Parathyroid adenoma (tissue), 2 donors: ENCODE results near the gene NPAS2.
A peak's percentile ranks its signal among the peaks of the same experiment; 100 is the strongest.

Source experiments
- H2AFZ ChIP-seq: fragments of 300-600 bp; sonication (generic); one replicate; pipeline ENCODE4 v1.7.0; 2017; ENCODE audit warnings: antibody characterized with exemption, mild to moderate bottlenecking
- H3K27ac ChIP-seq: fragments of 300-600 bp; sonication (generic); one replicate; pipeline ENCODE4 v1.7.0; 2017
- H3K27me3 ChIP-seq: fragments of 300-600 bp; sonication (generic); one replicate; pipeline ENCODE4 v1.7.0; 2017; ENCODE audit warnings: low read length; ENCODE audit not compliant: control insufficient read depth, insufficient read depth
- H3K36me3 ChIP-seq: fragments of 300-600 bp; sonication (generic); one replicate; pipeline ENCODE4 v1.7.0; 2017; ENCODE audit warnings: low read length; ENCODE audit not compliant: control insufficient read depth, insufficient read depth
- H3K4me1 ChIP-seq: fragments of 300-600 bp; sonication (generic); one replicate; pipeline ENCODE4 v1.7.0; 2017; ENCODE audit warnings: control low read depth
- H3K4me2 ChIP-seq: fragments of 300-600 bp; sonication (generic); one replicate; pipeline ENCODE4 v1.7.0; 2017; ENCODE audit warnings: low read length
- H3K4me3 ChIP-seq: fragments of 300-600 bp; sonication (generic); one replicate; pipeline ENCODE4 v1.7.0; 2017; ENCODE audit warnings: low read depth, low read length
- H3K79me2 ChIP-seq: fragments of 300-600 bp; sonication (generic); one replicate; pipeline ENCODE4 v1.7.0; 2017; ENCODE audit warnings: control low read depth
- H3K9ac ChIP-seq: fragments of 300-600 bp; sonication (generic); one replicate; pipeline ENCODE4 v1.7.0; 2017; ENCODE audit warnings: mild to moderate bottlenecking
- H3K9me3 ChIP-seq: fragments of 300-600 bp; sonication (generic); one replicate; pipeline ENCODE4 v1.7.0; 2017; ENCODE audit warnings: low read length; ENCODE audit not compliant: control insufficient read depth
- TF ChIP-seq, protein P1 (sequence below): fragments of 300-600 bp; sonication (generic); IDR thresholded peaks from one replicate; pipeline ENCODE4 v1.7.0; 2017; ENCODE audit warnings: antibody characterized with exemption, mild to moderate bottlenecking
- donor health status: primary hyperparathyroidism.

NPAS2 gene

GRCh38 chr2:100818003-100818605 lies 1.8 kb upstream of the NPAS2 start:
- TF ChIP-seq, protein P1, sequence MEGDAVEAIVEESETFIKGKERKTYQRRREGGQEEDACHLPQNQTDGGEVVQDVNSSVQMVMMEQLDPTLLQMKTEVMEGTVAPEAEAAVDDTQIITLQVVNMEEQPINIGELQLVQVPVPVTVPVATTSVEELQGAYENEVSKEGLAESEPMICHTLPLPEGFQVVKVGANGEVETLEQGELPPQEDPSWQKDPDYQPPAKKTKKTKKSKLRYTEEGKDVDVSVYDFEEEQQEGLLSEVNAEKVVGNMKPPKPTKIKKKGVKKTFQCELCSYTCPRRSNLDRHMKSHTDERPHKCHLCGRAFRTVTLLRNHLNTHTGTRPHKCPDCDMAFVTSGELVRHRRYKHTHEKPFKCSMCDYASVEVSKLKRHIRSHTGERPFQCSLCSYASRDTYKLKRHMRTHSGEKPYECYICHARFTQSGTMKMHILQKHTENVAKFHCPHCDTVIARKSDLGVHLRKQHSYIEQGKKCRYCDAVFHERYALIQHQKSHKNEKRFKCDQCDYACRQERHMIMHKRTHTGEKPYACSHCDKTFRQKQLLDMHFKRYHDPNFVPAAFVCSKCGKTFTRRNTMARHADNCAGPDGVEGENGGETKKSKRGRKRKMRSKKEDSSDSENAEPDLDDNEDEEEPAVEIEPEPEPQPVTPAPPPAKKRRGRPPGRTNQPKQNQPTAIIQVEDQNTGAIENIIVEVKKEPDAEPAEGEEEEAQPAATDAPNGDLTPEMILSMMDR = no peak
- peak overlapping the region; percentile 87 for H3K4me2 ChIP-seq
- no peaks in the 10 kb centered on the region for H3K79me2 ChIP-seq
- H2AFZ ChIP-seq = no peak overlapping the region
- H3K36me3 ChIP-seq = no peaks in the 10 kb centered on the region
- H3K27me3 ChIP-seq = no peaks in the 10 kb centered on the region
- no peaks in the 10 kb centered on the region for H3K9me3 ChIP-seq
- H3K9ac ChIP-seq = no peak overlapping the region
- H3K4me3 ChIP-seq = peak overlapping the region; percentile 46
- no peaks in the 10 kb centered on the region for H3K4me1 ChIP-seq
- H3K27ac ChIP-seq = no peak overlapping the region

DNA sequence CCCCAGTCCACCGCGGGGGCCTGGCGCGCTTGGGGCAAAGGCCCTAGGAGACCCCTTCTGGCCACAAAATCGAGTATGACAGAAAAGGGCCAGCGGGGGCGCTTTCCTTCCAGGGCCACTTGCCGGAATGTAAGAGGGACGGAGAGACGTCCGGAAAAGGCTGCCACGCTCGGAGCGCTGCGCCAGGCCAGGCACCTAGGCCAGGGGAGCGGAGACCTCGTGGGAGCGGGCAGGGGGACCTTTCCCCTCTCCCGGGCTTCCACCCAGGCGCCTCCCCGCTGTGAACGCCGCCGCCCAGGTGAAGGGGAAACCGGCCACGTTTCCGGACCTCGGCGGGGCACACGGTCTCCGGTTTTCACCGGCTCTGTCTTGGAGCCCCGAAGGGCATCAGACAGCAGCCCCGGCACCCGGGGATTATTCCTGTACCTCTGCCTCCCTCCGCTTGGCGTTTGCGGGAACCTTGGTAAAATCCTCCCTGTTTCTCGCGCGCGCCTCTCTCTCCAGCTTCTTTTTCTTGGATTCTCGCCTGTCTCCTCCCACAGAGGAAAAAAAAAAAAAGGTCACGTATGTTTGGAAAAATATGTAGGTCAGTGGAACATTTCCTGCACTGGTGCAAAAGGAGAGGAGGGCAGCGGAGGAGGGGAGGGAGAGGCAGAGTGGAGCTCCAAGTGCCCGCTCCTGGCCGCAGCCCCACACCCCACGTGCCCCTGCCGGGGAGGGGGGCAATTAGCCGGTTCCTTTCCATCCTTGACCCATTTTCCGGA lies 1.2 kb upstream of the NPAS2 start:
- Histone ChIP-seq H3K4me2 (peak overlapping the region; percentile 87), H3K27ac (no peak overlapping the region), H3K27me3 (no peaks in the 10 kb centered on the region), H3K9me3 (no peaks in the 10 kb centered on the region), H3K79me2 (no peaks in the 10 kb centered on the region), H3K9ac (no peak overlapping the region), H3K4me1 (no peaks in the 10 kb centered on the region), H3K36me3 (no peaks in the 10 kb centered on the region), H3K4me3 (peak overlapping the region; percentile 46), H2AFZ (peak overlapping the region; percentile 73)
- TF ChIP-seq, protein P1 = peak; percentile 14

- no peaks in the 10 kb centered on the region for H3K79me2 ChIP-seq
- no peaks in the 10 kb centered on the region for H3K27me3 ChIP-seq
- TF ChIP-seq, protein P1 = no peak
- H3K36me3 ChIP-seq = no peaks in the 10 kb centered on the region
- H3K4me3 ChIP-seq = peak overlapping the region; percentile 28
- peak overlapping the region; percentile 56 for H2AFZ ChIP-seq
- H3K27ac ChIP-seq = no peak overlapping the region
- H3K9me3 ChIP-seq = no peaks in the 10 kb centered on the region
- no peak overlapping the region for H3K9ac ChIP-seq
- no peaks in the 10 kb centered on the region for H3K4me1 ChIP-seq
- peak overlapping the region; percentile 75 for H3K4me2 ChIP-seq
These were observed 259 bp downstream of the NPAS2 start for GRCh38 chr2:100820273-100820522.

GRCh38 chr2:100820523-100821254 lies 750 bp downstream of the NPAS2 start:
- TF ChIP-seq, protein P1 = no peak
- H3K79me2 ChIP-seq = no peaks in the 10 kb centered on the region
- no peak overlapping the region for H3K27ac ChIP-seq
- no peaks in the 10 kb centered on the region for H3K9me3 ChIP-seq
- no peaks in the 10 kb centered on the region for H3K27me3 ChIP-seq
- no peaks in the 10 kb centered on the region for H3K36me3 ChIP-seq
- peak overlapping the region; percentile 28 for H3K4me3 ChIP-seq
- H3K4me2 ChIP-seq = peak overlapping the region; percentile 75
- H3K4me1 ChIP-seq = no peaks in the 10 kb centered on the region
- peak overlapping the region; percentile 56 for H2AFZ ChIP-seq
- no peak overlapping the region for H3K9ac ChIP-seq
